Midbrain (tissue), 1 donor: ENCODE results near the gene ZNHIT2.

Experiments
- DNase-seq: peaks from one replicate; lab custom pipeline; 2025; lab: John Stamatoyannopoulos, UW

Gene ZNHIT2

GRCh38 chr11:65072631-65072966 is 44.9 kb downstream of the ZNHIT2 start:
- DNase-seq, result no peak

GRCh38 chr11:65071907-65072630 is 45.4 kb downstream of the ZNHIT2 start:
- no peak for DNase-seq

GRCh38 chr11:65069217-65069616 is 48.3 kb downstream of the ZNHIT2 start:
- DNase-seq, result no peak

GRCh38 chr11:65067446-65067845 is 50.1 kb downstream of the ZNHIT2 start:
- DNase-seq, result no peak

GRCh38 chr11:65066805-65067291 is 50.7 kb downstream of the ZNHIT2 start:
- DNase-seq, result no peak
